Omental fat pad (tissue), 4 donors: Measurements from ENCODE around the gene MLLT6. TPM values are rescaled to one million over a fixed set of nuclear protein-coding genes. Genes with fewer than 3 reads are reported as not detected.

ENCODE experiments used
- ATAC-seq: fragments of 150-250 bp; one replicate; pipeline ENCODE4 v1.9.1; 2016; ENCODE audit warnings: mild to moderate bottlenecking, moderate library complexity; ENCODE audit not compliant: low FRiP score
- DNase-seq: peaks from one replicate; pipeline ENCODE4 v3.0.0-alpha.2; 2019; ENCODE audit warnings: low spot score
- total RNA-seq, 4 donors: library from RNA; depleted of rRNA; stranded (reverse); fragments of >200 nt; gene quantifications; one replicate each; pipeline ENCODE4 v1.1.0, GENCODE V29; 2016
- TF ChIP-seq, protein P1 (sequence below), 3 donors: fragments of 450-650 bp; IDR thresholded peaks; one replicate each; pipeline ENCODE4 v1.5.1; 2016 to 2017; ENCODE audit warnings: antibody characterized with exemption in 3 of 3, mild to moderate bottlenecking in 3 of 3, moderate library complexity in 2 of 3

Gene MLLT6
- total RNA-seq, 4 donors from 2014 or later, result 38.7 to 108 (median 54.8) TPM

DNA sequence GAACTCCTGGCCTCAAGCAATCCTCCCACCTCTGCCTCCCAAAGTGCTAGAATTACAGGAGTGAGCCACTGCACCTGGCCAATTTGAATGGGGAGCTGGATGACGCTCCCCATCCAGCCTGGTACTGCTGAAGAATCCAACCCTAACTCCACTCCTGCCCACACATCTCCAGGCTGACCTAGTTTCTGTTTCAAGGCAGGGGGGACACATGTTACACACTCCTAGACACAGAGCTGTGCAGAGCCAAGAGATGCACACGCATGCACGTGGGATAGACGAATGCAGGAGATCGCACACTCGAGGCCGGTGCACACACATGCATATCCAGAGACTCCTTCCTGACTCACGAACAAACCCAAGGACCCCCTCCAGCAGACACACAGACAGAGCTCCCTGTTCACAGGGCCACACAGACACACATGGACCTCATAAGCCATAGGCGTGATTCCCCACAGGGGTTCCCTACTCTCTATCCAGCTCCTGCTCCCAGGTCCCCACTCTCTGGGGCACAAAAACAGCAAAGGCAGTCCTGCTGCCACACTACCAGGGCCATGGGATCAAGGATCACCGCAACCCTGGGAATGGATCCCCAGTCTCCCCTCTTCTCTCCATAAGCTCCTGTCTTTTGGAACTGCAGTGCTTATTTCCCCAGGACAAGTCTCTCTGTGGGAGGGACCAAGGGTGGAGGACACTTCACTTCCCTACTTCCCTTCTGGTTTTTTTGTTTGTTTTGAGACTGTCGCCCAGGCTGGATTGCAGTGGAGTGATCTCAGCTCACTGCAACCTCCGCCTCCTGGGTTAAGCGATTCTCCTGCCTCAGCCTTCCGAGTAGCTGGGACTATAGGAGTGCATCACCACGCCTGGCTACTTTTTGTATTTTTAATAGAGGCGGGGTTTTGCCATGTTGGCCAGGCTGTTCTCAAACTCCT lies 44.7 kb upstream of the MLLT6 start:
- DNase-seq (no peak), ATAC-seq (no peak)
- TF ChIP-seq, protein P1, sequence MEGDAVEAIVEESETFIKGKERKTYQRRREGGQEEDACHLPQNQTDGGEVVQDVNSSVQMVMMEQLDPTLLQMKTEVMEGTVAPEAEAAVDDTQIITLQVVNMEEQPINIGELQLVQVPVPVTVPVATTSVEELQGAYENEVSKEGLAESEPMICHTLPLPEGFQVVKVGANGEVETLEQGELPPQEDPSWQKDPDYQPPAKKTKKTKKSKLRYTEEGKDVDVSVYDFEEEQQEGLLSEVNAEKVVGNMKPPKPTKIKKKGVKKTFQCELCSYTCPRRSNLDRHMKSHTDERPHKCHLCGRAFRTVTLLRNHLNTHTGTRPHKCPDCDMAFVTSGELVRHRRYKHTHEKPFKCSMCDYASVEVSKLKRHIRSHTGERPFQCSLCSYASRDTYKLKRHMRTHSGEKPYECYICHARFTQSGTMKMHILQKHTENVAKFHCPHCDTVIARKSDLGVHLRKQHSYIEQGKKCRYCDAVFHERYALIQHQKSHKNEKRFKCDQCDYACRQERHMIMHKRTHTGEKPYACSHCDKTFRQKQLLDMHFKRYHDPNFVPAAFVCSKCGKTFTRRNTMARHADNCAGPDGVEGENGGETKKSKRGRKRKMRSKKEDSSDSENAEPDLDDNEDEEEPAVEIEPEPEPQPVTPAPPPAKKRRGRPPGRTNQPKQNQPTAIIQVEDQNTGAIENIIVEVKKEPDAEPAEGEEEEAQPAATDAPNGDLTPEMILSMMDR (IDR thresholded peaks at IDR 0.05), result no peak

- no peak for DNase-seq
- ATAC-seq, result no peak
- TF ChIP-seq, protein P1 (IDR thresholded peaks at IDR 0.05), result no peak
Observed at GRCh38 chr17:38663125-38663751, 41.8 kb upstream of the MLLT6 start.

DNA sequence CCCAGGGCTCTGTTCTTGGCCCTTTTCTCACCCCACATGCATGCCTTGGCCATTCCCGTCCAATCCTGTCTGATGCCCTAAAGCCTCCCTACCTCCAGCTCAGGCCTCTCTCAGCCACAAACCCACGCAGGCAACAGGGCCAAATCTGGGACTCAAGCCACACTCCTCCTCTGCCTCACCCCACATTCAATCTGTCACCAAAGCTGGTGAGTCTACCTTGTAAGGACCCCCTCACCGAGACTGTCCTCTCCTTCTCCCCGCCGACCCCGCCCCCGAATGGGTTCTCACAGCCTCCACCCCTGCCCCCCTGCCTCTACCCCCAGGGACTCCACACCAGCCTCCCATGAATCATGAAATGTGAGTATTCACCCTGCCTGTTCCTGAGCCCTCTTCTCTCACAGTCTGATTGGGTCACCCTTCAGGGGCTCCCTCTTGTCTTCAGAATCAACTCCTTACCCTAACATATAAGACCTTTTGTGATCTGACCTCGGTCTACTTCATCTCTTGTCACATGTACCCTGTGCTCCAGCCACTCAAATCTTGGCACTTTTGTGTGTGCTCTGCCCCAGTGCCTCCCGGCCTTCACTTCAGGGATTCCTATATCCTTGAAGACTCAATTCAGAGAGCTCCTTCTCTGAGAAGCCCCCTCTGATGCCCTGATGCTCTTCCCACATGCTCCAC lies 41.0 kb upstream of the MLLT6 start:
- TF ChIP-seq, protein P1 (IDR thresholded peaks at IDR 0.05), result no peak
- ATAC-seq (no peak), DNase-seq (no peak)

- DNase-seq (no peak), ATAC-seq (no peak)
- TF ChIP-seq, protein P1 (IDR thresholded peaks at IDR 0.05), result peak in 1 of 3 donors; percentile 93
Observed at GRCh38 chr17:38667099-38667786, 37.8 kb upstream of the MLLT6 start.

DNA sequence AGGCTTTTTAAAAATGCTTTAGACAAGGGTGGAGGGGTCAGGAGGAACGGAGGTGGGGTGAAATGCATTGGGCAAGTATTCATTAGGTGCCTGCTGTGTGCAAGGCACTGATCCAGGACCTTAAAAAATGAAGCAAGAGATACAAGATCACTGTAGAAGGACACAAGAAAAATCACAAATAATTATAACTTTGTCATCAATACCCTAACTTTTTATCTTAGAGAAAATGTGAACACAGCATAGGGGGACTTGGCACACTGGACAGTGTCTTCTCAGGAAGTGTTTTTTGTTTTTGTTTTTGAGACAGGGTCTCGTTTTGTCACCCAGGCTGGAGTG lies 37.3 kb upstream of the MLLT6 start:
- ATAC-seq (no peak), DNase-seq (no peak)
- TF ChIP-seq, protein P1 (IDR thresholded peaks at IDR 0.05), result no peak

DNA sequence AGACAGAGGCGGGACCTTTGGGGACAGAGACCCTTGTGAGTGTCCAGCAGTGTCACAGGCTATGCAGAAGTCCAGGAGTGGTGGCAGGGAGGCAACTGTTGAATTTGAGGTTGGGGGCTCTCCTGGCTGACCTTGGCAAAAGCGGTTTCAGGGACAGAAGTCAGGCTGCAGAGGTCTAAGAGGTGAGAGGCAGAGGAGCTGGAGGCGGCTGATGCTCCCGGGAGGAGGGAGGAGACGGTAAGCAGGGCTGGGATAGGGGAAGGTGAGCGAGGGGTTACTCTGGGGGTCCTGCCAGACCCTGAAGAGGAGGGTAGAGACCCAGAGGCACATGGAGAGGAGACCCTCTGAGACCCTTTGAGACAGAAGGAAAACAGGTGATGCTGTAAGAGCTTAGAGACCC lies 35.6 kb upstream of the MLLT6 start:
- TF ChIP-seq, protein P1 (IDR thresholded peaks at IDR 0.05), result no peak
- ATAC-seq (no peak), DNase-seq (no peak)
